CD4-positive, alpha-beta T cell treated with Interleukin-17A for 4 hours (primary cell): ENCODE measurements around the gene ABCC10.
A peak's percentile ranks its signal among the peaks of the same experiment; 100 is the strongest.
"Not testable (repeated sequence)": the region's sequence is repeated elsewhere in the genome, so short reads cannot be mapped to it uniquely, and the experiment has no call there.

Experiments
- DNase-seq: peaks from one replicate; pipeline ENCODE4 v3.0.0-alpha.2; 2020; ENCODE audit warnings: mixed read lengths

The ABCC10 gene

DNA sequence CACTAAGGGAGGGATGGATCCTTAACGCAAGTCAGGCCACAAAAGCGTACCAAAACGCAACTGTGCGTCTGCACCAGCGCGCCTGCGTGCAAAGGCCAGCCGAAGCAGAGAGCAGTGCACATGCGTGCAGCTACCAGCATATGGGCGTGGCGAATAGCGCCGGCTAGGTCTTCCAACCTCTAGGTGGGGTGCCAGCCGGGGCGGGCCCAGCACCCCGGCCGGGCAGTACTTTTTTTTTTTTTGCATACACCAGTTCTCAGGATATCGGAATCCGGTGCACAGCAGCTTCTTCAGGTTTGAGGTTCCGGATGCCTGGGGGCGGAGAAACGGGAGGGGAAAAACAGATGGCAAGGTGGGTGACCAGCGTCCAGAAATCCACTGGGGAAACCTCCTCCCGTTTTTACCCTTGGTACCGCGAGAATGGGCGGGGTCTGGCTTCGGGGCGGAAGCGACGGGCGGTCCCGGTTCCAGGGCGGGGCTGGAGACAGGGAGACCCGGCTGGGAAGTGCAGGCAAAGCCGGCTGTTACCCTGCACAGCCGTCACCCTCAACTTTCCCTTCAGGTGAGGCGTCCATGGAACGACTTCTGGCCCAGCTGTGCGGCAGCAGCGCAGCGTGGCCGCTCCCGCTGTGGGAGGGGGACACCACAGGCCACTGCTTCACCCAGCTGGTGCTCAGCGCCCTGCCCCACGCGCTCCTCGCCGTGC is at the start of gene ABCC10:
ABCC10 (plus strand) TSS at position 136 of the 706 bp plus-strand sequence; CDS start at position 574, 438 bp downstream.
- peak; percentile 97 for DNase-seq

GRCh38 chr6:43377710-43378229 is 49.6 kb upstream of the ABCC10 start:
- DNase-seq, result no peak

GRCh38 chr6:43378631-43379030 is 48.7 kb upstream of the ABCC10 start:
- DNase-seq, result no peak

DNA sequence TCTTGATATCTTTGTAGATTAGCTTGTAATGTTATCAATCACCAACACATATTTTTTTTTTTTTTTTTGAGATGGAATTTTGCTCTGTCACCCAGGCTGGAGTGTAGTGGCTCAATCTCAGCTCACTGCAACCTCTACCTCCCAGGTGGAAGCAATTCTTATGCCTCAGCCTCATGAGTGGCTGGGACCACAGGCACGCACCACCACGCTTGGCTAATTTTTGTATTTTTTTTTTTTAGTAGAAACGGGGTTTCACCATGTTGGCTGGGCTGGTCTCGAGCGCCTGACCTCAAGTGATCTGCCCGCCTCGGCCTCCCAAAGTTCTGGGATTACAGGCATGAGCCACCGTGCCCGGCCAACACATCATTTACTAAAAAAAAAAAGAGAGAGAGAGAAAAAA is 46.5 kb upstream of the ABCC10 start:
- not testable (repeated sequence) for DNase-seq

GRCh38 chr6:43383021-43383667 is 44.2 kb upstream of the ABCC10 start:
- DNase-seq, result no peak

DNA sequence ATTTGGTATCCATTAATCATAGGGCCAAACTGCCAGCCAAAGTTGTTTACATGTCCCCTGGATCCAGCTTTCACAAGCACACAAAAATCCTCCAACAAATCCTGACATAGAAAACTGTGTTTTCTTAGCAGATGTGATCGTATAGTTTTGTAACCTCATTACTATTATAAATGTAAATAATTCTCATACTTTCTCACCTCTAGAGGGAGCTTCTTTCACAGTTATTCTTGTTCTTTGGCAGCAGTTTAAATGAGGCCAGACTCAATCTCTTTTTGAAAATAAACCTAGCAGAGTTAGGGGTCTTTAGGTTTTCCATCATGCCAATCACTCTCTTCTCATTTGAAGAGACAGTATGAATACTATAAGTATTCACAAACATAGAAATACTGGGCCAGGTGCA is 40.8 kb upstream of the ABCC10 start:
- DNase-seq, result no peak

- no peak for DNase-seq
Observed at GRCh38 chr6:43389730-43390295, 37.5 kb upstream of the ABCC10 start.

GRCh38 chr6:43390753-43391439 is 36.4 kb upstream of the ABCC10 start:
- not testable (repeated sequence) for DNase-seq

- DNase-seq, result peak; percentile 70
Observed at GRCh38 chr6:43391440-43392031, 35.8 kb upstream of the ABCC10 start.

DNA sequence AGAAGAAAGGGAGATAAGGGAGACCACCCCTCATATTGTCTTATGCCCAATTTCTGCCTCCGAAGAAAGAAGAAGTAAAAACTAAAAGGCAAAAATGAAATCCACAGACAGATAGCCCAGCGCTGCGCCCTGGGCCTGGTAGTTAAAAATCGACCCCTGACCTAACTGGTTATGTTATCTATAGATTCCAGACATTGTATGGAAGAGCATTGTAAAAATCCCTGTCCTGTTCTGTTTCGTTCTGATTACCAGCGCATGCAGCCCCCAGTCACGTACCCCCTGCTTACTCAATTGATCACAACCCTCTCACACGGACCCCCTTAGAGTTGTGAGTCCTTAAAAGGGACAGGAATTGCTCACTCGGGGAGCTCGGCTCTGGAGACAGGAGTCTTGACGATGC is 34.2 kb upstream of the ABCC10 start:
- DNase-seq, result not testable (repeated sequence)

DNA sequence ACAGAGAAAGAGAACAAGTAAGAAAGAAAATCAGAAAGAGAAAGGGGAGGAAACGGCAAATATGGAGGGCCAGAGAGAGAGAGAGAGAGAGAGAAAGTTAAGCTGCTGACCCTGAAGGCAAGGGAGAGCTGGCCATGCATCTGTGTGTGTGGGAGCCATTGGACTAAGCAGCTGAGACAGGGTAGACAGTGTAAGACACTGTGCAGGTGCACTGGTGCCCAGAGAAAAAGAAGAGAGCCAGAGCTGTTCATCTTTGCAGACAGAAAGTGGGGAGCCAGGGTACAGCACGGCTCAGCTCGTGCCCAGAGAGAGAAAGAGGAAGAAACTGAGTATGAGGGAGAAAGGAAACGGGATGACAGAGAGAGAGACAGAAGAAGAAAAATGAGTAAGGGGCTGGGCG is 33.7 kb upstream of the ABCC10 start:
- DNase-seq, result no peak

DNA sequence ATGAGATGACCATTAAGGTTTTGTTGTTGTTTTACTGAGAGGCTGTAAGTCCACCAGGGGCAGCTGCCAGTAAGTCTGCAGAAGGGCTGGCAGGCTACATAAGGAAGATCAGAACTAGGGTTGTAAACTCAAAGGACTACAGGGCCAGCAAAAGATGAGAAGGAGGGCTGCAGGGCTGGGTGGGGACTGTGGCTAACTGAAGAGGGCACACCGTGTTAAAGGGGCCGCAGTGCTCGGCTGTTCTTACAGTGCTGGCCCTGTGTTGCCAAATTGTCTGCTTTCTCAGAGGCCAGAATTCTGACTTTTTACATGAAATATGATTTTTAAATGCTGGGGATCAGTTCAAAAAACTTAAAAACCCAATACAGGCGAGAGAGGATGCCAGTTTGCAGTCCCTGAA is 32.4 kb upstream of the ABCC10 start:
- no peak for DNase-seq

DNA sequence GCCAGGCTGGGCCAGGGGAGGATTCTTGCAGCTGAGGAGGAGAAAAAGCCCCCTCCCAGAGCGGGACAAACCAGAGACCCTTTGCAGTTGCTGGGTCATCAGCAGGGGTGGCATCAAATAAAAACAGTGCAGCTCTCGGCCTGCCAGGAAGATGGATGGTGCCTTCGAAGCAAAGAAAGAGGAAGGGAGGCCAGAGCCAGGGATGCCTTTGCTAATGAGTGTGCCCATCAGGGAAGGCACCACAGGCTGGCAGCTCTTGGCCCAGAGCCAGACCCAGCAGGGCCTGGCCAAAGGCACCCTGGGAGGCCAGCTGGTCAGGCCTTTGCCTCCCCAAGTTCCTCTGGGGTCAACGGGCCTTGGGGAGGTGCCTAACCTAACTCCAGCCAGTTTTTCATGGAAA is 31.6 kb upstream of the ABCC10 start:
- DNase-seq, result no peak

- no peak for DNase-seq
Observed at GRCh38 chr6:43396408-43397149, 30.8 kb upstream of the ABCC10 start.

GRCh38 chr6:43399932-43400487 is 27.3 kb upstream of the ABCC10 start:
- DNase-seq, result no peak

GRCh38 chr6:43401730-43402129 is 25.6 kb upstream of the ABCC10 start:
- DNase-seq, result no peak

DNA sequence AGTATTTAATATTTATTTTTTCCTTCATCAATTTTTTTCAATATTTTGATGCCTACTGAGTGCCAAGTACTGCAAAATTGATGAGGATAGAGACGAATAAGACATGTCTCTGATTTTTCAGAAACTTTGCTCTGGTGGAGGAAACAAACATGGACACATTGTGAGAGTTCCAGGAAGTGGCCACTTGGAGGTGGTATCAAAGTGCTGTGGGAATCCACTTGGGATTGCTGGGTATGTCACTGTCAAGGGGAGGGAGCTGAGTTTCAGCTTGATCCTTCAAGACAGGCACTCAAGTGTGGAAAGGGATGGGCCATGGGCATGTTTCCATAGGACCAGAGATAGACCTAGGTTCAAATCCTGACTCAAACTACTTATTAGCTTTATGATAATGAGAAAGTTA is 24.5 kb upstream of the ABCC10 start:
- DNase-seq, result no peak

DNA sequence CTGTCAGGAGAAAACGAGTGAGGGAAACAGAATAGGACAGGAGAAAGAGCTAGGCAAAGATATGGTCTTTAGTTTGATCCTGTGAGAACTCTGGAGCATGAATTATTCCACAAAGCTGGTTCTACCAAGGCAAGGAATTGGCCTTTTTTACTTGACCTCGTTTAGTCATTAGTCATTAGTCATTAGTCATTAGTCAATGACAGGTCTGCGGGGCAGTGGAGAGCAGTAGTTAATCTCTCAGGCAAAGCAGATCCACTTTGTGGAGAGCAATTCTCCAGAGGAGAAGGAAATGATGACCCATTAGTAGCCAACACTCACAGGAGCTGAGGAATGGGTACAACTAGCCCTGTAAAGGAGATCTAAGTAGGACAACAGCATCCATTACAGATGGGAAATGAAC is 22.0 kb upstream of the ABCC10 start:
- DNase-seq, result no peak

DNA sequence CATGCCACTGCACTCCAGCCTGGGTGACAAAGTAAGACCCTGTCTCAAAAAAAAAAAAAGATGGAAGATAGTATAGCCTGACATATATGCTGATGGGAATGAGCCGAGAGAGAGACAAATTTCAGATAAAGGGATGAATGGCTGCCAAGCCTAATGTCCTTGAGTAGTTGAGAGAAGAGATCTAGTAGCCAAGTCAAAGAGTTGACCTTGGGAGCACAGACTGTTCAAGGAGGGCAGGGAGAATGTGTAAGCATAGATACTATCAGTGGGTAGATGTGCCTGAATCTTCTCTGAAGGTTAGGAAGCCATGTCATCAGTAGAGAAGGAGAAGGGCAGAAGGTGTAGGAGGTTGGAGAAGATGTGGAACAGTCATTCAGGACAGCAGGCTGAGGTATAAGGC is 20.0 kb upstream of the ABCC10 start:
- DNase-seq, result no peak

DNA sequence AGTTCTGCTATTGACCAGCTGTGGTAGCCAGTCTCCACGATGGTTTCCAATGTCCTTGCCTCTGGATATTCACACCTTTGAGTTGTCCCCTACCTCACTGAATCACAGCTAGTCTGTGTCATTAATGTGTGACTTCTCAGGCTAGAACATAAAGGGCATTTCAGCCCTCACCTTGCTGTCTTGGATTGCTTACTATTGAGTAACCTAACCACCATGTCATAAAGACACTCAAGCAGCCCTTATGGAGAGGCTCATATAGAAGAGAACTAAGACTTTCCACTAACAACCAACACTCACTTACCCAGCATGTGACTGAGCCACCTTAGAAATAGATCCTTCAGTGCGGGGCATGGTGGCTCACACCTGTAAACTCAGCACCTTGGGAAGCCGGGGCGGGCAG is 19.1 kb upstream of the ABCC10 start:
- no peak for DNase-seq

DNA sequence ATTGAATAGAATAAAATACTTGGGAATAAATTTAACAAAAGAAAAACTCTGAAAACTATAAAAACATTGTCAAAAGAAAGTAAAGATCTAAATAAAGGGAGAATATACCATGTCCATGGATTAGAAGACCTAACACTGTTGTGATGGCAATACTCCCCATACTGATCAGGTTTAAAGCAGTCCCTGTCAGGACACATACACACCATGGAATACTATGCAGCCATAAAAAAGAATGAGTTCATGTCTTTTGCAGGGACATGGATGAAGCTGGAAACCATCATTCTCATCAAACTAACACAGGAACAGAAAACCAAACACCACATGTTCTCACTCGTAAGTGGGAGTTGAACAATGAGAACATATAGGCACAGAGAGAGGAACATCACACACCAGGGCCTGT is 16.6 kb upstream of the ABCC10 start:
- DNase-seq, result not testable (repeated sequence)

DNA sequence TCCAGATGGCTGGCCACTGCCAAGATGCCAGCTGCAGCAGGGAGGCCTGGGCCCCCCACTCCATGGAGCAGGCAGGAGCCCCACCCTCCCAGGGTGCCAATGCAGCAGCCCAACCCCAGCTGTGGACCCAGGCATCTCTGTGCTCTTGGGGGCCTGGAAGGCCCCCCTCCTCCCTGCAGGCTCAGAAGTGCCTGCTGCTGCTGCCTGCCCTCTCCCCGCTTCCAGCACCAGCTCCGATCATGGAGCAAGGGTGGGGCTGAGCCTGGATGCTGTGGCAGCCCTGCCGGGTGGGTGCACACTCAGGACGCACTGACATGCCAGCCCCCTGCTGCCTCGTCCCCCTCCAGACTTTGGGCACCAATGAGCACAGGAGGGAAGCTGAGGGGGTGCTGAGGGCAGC is 14.8 kb upstream of the ABCC10 start:
- no peak for DNase-seq
